NCI-H2107 (cell line): Measurements from ENCODE around the gene CCDC112.
"Not testable (repeated sequence)": the region's sequence is repeated elsewhere in the genome, so short reads cannot be mapped to it uniquely, and the experiment has no call there.

ENCODE experiments used
- DNase-seq: peaks from one replicate; lab custom pipeline; 2025; lab: John Stamatoyannopoulos, UW

The CCDC112 gene, protein sequence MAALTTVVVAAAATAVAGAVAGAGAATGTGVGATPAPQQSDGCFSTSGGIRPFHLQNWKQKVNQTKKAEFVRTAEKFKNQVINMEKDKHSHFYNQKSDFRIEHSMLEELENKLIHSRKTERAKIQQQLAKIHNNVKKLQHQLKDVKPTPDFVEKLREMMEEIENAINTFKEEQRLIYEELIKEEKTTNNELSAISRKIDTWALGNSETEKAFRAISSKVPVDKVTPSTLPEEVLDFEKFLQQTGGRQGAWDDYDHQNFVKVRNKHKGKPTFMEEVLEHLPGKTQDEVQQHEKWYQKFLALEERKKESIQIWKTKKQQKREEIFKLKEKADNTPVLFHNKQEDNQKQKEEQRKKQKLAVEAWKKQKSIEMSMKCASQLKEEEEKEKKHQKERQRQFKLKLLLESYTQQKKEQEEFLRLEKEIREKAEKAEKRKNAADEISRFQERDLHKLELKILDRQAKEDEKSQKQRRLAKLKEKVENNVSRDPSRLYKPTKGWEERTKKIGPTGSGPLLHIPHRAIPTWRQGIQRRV

DNA sequence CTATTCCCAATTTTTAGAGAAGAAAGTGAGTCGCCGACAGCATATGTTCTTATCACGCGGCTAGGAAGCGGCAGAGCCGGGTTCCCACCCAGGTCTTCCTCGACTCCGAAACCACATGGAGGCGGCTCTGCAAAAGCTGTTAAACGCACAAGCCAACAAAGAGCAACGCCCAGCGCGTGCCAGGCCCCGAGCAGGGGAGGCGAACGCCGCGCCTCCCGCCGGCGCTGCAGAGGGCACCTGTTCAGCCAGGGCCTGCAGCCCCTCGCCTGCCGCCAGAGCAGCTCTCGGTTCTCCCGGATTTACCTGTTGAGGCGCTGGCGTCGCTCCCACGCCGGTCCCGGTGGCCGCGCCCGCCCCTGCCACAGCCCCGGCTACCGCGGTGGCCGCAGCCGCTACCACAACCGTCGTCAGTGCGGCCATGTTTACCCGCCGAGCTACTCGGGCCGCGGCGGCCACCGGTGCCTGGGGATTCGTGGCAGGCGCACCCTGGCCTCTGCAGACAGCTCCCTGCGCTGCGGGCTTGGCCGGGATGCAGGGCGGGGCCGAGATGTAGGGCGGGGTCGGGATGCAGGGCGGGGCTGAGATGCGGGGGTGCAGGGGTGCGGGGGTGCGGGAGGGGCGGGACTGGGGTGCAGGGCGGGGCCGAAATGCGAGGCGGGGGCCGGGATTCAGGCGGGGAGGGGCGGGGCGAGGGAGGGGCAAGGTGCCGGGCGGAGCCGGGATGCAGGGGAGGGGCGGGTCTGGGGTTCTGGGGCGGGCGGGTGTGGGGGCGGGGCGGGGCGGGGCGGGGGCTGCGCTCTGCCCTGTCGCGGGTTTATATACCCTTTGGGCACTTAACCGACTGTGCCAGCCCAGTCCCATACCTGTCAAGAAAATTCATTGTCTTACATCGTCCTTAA lies at the start of gene CCDC112:
TSS of gene CCDC112 (minus strand) at position 531 of the 899 bp plus-strand sequence. CDS start at position 420, 111 bp downstream.
- DNase-seq, result peak; percentile 24

DNA sequence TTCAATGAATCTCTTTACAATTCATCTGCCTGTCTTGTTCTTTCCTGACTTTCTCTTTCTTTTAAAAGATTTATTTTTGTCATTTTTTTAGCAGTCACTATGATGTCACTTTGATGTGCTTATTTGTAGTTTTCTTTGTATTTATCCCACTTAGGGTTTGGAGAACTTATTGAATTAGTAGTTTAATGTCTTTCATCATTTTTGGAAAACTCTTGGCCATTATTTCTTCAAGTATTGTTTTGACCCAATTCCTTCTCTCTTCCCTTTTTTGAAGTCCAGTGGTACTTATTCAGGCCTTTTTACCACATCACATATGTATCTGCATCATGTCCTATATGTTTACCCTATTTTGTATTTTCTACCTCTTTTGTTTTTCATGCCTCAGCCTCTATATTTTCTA lies 48.9 kb upstream of the CCDC112 start:
- DNase-seq, result no peak

DNA sequence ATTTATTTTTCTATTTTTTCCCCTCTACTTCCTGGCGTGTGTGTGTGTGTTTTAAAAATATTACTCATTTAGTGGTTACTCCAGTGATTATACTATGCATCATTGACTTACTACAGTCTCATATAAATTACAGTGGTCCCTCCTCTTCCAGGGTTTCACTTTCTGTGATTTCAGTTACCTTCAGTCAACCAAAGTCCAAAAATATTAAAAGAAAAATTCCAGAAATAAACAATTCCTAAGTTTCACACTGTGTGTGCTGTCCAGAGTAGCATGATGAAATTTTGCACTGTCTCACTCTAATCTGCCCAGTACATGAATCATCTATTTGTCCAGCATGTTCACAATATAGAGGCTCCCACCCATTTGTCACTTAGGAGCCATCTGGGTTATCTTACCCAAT lies 47.4 kb upstream of the CCDC112 start:
- no peak for DNase-seq

DNA sequence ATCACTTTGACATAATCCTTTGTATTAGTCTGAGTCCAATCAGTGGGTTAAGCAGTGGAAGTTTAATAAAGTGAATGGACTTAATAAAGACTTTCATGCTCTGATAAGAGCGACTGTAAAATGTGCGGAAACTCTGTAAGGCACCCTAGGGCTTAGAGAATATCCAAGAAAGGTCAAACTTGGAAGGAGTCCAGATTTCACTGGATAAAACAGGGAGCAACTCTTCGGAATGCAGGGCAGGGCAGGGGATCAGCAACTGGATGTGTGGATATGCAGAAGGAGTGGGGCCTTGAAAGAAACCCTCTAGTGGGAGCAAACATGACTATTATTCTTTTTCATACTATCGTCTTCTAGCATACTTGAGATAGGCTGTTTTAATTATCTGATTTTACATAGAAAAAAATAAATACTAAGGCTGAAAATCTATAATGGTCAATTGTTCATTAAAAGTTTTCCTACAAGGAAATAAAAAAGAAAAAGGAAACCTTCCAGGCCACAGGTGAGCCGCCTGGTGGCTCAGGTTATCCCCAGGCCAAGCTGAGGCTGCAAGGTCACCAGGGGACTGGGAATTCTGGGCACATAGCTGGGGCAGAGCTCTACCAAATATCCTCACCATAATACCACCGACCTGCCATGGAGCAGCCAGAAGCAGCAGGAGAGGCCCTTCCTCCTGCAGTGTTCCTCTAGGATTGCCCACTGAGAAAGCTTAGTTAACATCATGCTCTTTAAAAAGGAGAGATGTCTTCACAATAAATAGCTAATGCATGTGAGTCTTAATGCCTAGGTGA lies 46.3 kb upstream of the CCDC112 start:
- no peak for DNase-seq

DNA sequence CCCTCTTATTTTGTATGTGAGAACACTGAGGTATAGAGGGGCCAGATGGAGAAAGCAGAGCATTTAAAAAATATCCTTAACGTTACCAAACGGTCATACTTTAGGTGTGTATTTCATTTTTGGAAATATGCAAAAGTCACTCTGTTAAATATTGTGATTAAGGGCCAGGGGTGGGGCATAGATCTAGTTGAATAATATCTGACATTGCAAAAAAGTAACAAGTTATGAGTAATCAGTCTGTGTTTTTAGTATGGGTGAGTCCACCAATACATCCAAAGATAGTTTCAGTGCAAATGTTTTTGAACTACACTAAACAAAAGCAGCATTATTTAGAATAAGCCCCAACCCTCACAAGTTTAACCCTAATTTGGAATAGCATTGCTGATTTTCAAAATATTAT lies 45.3 kb upstream of the CCDC112 start:
- no peak for DNase-seq

DNA sequence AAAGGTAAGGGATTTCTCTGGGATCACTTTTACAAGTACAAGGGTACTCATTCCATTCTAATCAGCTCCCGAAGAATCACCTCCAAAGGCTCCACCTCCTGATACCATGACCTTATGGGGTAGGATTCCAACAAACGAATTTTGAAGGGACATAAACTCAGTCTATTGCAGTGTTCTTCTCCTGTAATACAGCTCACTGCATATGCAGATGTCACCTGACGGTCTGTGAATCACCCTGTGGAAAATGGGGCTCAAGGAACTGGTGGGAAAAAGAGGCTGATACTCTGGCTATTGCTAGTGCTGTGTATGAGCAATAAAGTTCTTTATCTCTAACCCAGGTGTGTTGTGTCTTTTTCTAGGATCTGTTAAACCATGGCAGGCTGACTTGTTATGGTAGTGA lies 42.4 kb upstream of the CCDC112 start:
- DNase-seq, result no peak

DNA sequence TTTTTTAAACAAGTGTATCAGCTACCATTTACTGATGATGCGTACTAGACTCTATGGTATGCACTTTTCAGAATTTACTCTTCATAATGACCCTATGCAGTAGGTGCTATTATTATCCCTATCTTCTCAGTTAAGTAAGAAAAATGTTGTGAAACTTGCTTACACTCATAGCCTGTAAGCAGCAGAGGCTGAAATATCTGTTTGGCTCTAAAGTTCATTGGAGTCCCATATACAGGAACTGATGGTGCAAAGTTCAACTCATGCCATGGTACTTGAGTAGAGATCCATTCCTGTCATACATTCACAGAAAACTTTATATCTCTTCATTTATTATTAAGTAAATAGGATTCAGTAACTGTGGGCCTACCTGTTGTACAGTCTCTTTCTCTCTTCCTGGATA lies 41.4 kb upstream of the CCDC112 start:
- DNase-seq, result no peak

DNA sequence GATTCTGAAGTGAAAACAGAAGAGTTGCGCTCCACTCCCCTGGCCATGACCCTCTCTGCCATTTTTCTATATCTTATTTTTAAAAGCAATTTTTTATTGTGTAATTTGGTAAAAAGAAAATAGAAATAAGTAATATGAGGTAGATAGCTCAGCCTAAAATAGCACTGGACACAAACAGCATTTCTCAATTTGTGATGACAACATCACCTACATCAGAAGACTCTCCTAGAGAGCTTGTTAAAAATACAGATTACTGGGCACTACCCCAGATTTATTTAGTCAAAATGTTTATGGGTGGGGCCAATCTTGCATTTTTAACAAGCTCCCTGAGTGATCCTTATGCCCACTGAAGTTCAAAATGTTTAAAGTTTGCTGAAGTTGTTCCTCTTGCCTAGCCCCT lies 40.5 kb upstream of the CCDC112 start:
- no peak for DNase-seq

DNA sequence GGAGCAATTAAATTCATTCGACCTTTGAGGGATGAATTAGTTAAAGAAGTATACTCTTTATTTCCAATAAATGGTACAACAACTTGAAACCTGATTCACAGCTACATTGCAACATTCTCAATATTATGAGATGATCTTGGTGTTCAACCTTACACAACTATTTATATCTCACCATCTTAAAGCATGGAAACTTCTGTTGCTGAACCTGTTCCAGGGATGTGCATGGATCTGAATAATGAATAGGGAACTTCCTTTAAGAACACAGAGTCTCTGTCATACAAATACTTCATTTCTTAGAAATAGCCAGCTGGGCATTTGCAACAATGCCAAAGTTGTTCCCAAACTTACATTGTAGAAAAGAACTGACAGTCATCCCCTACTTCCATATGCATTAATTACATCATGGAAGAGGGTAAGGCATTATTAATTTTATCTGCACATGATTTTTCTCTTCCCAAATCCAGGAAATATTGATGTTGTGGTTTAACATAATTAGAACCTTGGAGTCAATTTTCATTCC lies 39.8 kb upstream of the CCDC112 start:
- no peak for DNase-seq

DNA sequence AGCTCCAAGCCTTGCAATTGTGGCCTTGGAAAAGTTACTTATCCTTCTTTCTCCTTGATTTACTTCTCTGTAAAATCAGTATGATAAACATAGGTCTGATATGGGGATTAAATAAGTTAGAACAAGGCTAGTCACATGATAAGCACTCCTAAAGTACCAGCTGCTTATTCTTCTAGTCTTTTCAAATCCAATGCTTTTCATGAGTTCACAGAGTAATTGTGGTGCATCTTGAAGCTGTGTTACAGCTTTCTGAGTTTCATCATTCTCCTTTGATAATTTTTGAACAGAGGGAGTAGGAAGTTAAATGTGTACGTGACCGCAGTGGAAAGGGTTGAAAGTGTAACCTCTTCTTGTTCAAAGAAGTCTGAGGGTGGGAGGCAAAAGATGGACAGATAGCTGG lies 38.8 kb upstream of the CCDC112 start:
- DNase-seq, result no peak

DNA sequence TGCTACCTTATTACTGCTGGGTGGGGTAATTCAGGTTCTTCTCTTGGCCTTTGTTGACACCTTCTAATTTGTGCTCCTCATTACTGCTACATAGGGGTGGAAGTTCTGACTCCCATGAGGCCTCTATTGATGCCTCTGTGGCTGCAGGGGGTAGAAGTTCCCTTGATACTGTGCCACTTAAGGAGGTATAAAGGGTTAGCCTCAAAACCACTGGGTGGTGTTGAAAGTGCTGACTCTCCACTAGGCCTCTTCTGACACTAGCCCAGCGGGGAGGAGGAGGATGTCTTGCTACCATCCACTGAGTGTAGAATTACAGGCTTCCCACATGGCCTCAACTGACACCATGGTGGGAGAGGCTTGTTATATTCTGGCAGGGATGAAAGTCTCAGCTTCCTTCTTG lies 36.7 kb upstream of the CCDC112 start:
- DNase-seq, result peak; percentile 11

DNA sequence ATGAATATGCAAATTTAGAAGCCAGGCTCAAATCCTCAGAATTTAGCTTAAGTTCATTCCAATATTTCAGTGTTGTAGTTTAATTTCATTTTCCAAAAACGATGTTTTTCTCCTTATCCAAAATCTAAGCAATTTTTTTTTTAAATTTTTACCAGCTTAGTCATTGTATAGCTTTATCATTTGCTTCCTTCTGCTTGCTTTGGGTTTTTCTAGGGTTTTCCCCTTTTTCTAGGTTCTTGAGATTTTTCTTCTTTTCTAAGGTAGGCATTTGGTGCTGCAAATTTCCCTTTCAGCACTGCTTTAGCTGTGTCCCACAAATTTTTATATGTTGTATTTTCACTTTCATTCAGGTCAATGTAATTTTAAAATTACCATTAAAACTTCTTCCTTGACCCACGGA lies 34.4 kb upstream of the CCDC112 start:
- no peak for DNase-seq

DNA sequence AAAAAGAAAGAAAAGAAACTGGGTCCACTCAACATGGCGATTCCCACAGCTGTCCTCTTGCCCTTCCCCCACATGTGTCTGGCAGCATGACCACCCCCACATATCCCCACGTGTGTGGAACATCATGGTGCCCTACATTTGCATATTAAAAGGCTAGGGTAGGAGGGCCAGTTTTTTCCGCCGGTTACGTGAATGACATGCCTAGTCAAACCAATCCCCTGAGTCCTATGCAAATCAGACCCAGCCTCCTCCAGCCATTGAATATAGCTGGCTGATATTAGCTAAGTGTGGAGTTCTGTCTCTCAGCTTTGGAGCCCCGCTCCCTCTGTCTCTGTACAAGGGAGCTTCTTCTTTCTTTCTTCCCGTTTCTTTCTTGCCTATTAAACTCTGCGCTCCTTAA lies 33.0 kb upstream of the CCDC112 start:
- DNase-seq, result no peak

DNA sequence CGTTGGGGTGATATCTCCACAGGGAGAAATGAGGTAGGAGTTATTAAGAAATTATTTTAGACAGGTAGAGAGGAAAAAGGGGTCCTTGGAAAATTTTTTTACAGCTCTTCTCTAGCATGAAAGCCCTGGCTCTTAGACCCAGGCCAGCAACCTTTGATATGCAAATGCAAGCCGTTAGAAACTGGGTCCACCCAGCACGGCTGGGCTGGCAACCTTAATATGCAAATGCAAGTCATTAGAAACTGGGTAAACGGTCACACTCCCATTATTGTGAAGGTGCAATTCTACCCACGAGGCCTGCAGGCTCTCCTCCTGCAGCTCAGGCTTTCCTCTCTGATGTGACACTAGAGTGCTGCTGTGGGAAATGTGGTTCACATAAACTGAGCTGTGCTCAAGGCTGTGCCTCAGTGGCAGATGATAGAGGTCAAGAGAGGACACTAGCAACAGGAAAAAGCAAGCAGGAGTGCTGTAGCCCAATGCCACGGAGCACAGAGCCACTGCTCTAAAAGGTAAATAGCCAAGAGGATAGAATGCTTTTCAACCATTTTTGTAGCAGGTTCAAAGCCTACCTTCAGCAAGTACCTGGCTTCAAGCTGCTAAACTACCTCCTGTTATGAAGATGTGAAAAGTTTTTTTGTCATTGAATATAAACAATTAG lies 32.3 kb upstream of the CCDC112 start:
- not testable (repeated sequence) for DNase-seq

DNA sequence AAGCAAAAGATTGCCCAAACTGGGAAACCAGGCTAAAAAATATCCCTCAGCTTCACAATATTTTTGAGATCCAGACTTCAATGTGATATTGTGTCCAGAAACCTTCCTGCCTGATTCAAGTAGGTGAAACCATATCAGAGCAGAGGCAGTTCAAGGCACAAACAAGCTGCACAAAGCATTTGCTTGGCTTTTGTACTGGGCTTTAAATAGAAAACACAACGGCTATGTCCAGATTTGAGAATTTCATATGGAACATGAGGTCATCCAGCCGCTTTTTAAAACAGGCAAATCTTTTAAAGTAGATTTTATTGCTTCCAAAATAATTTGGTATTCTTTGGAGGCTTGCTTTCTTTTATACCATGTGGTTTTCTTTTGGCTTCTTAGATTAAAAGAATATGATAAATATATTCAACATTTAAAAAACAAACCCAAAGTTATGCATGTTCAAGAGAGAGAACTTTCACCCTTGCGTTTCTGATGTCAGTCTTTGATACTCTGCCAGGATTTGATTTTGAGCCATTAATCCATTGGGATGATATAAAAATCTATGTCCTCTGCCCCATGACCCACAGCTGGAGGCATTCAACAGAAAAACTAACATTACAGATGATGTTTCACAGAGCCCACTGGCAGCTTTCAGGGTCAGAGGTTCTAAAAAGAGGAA lies 29.0 kb upstream of the CCDC112 start:
- no peak for DNase-seq

DNA sequence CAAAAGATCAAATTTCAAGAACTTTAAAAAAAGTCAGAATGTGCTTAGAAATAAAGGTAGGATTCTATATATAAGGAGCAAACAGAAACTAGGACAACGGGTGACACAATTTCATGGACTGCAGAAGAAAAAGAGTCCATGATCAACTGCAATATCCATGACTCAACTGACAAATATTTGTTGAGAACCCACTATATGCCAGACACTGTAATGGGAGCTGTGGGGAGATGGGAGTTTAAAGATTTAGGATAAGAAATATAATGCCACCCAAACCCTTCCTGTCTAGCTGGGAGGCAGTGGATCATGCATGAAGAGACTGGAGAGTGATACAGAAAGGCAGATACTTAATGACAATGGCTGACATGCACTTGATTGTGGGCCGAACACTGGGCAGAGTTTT lies 27.6 kb upstream of the CCDC112 start:
- no peak for DNase-seq

DNA sequence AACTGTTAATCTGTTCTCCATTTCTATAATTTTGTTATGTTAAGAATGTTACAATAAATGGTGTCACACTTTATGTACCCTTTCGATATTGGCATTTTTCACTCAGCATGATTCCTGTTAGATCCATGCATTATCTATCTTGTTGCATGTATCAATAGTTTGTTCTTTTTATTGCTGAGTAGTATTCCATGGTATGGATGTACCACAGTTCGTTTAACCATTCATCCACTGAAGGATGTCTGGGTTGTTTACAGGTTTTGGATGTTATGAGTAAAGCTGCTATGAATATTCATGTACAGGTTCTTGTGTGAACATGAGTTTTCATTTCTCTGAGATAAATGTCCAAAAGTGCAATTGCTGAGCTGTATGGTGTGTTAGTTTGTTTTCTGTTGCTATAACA lies 26.3 kb upstream of the CCDC112 start:
- no peak for DNase-seq

DNA sequence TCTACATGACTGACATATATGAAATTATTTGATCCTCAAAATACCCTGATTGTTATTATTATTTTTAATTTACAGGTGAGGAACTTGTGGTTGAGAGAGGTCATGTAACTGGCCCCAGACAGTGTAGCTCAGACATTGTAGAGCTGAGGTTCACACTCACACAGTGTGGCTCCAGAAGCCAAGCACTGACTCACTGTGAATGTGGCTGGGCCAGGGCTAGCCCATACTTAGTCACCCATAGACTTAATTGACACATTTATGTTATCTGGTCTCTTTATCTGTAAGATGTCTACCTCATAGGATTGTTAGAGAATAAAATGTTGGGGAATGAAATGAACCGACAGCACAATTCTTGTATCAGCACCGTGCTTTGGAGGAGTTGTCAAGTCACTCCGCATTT lies 24.9 kb upstream of the CCDC112 start:
- no peak for DNase-seq

DNA sequence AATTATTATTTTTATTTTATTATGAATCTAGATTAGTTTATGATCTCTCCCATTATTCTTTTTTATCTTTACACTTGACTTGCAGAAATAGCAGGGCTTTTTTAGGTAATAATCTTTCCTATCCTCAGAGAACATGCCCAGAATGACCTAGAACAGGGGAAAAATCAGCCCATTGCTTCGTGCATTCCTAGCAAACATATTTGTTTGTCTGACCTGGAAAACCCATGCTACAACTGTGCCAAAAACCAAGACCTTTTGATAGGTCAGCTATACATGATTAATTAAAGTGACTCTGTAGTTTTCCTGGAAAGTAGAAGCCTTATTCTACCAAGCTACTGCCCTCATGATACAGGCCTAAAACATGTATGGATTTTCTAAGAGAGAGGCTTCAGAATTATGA lies 24.1 kb upstream of the CCDC112 start:
- DNase-seq, result no peak

DNA sequence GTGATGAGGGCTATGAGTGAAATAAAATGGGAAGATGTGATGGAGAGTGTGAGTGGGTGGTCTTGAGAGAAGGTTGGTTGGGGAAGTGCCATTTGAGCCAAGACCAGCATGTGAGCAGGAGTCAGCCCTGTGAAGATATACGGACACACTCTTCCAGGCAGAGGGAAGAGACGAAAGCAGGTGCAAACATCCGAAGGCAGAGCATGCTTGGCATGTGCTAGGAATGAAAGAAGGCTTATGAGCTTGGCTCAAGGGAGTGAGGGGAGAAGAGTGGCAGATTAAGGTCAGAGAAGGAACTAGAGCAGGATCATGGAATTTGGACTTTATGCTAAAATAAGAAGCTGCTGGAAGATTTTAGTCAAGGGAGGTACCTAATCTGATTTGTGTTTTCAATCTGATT lies 23.6 kb upstream of the CCDC112 start:
- DNase-seq, result no peak

DNA sequence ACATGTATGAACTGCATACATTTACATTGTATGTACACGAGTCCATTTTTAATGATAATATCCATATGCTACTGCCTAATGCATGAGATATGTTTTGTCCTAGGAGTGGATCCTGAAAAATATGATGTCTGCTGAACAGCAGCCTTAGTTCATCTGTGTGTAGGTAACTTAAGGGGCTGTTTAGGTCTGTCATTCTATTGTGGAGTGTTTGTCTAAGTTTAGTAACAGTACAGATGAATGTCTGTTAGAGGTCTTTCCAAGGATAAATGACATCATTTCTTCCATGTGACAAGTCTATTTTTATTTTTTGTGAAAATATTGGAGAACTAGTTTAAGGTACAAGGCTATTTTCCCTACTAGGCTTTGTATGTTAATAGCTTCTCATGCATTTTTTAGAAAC lies 22.6 kb upstream of the CCDC112 start:
- DNase-seq, result no peak
